ENCODE measurements around the gene RNASE13. TPM values are rescaled to one million over a fixed set of nuclear protein-coding genes. Genes with fewer than 3 reads are reported as not detected.
A peak's percentile ranks its signal among the peaks of the same experiment; 100 is the strongest.
"Not testable (repeated sequence)": the region's sequence is repeated elsewhere in the genome, so short reads cannot be mapped to it uniquely, and the experiment has no call there.

The RNASE13 gene
- total RNA-seq, 1 donor from 2014 or later = not detected

GRCh38 chr14:20989787-20990600 lies 44.6 kb downstream of the RNASE13 start, which contains the start of gene METTL17:
TSS of gene METTL17 (plus strand) at chr14:20989980. CDS start at chr14:20990003, 23 bp downstream.
- Mint-ChIP-seq H3K4me1 (peaks cover 31% of the 10 kb centered on the region), H3K27ac (peak within 1 kb of the TSS; percentile 89), H3K9me3 (no peaks in the 10 kb centered on the region), H3K27me3 (no peaks in the 10 kb centered on the region), H3K4me3 (peak within 1 kb of the TSS; percentile 94), H3K36me3 (ENCODE audit: low read depth) (peaks cover 41% of the 10 kb centered on the region)
- ChIA-PET POLR2A (no interaction called here), CTCF (interaction anchor here (1.0 to 1.6 kb wide), 2 partner anchors 19 to 25 kb away, joined by 3 to 8 read pairs; no protein-coding TSS in a partner anchor)
- intact Hi-C loops (cut with micrococcal nuclease) = loop anchor here (1.0 kb wide), 3 partner anchors 19 to 647 kb away; partner anchors contain the start of gene PARP2
- TF ChIP-seq CTCF (IDR thresholded peaks at IDR 0.05) = no peak
- DNase-seq (peak; percentile 68), ATAC-seq (ENCODE audit: low read depth) (peak; percentile 97)

GRCh38 chr14:20989471-20989786 lies 45.2 kb downstream of the RNASE13 start:
- TF ChIP-seq CTCF (IDR thresholded peaks at IDR 0.05) = no peak
- ATAC-seq (ENCODE audit: low read depth) (no peak), DNase-seq (no peak)
- no peaks in the 10 kb centered on the region for H3K27me3 Mint-ChIP-seq
- H3K27ac Mint-ChIP-seq = peak overlapping the region; percentile 89
- POLR2A ChIA-PET = no interaction called here
- H3K4me3 Mint-ChIP-seq = peak overlapping the region; percentile 94
- H3K4me1 Mint-ChIP-seq = peaks cover 31% of the 10 kb centered on the region
- peaks cover 36% of the 10 kb centered on the region for H3K36me3 Mint-ChIP-seq (ENCODE audit: low read depth)
- intact Hi-C loops (cut with micrococcal nuclease) = loop anchor here (1.0 kb wide), 3 partner anchors 18 to 646 kb away; partner anchors contain the start of gene PARP2
- no peaks in the 10 kb centered on the region for H3K9me3 Mint-ChIP-seq
- CTCF ChIA-PET = interaction anchor here (1.0 to 1.6 kb wide), 2 partner anchors 19 to 25 kb away, joined by 3 to 8 read pairs; no protein-coding TSS in a partner anchor

- ATAC-seq (ENCODE audit: low read depth) = no peak
- Mint-ChIP-seq H3K9me3 (no peaks in the 10 kb centered on the region), H3K4me3 (peak overlapping the region; percentile 52), H3K27me3 (no peaks in the 10 kb centered on the region), H3K4me1 (peaks cover 31% of the 10 kb centered on the region), H3K36me3 (ENCODE audit: low read depth) (peaks cover 30% of the 10 kb centered on the region), H3K27ac (no peak overlapping the region)
- ChIA-PET POLR2A (no interaction called here), CTCF (interaction anchor here (1.0 to 1.6 kb wide), 2 partner anchors 18 to 26 kb away, joined by 3 to 8 read pairs; no protein-coding TSS in a partner anchor)
- TF ChIP-seq CTCF (IDR thresholded peaks at IDR 0.05) = no peak
- intact Hi-C loops (cut with micrococcal nuclease) = loop anchor here (1.0 kb wide), 3 partner anchors 18 to 646 kb away; partner anchors contain the start of gene PARP2
- no peak for DNase-seq
Measured at GRCh38 chr14:20988717-20989470, 45.7 kb downstream of the RNASE13 start.

GRCh38 chr14:20986811-20987210 lies 47.8 kb downstream of the RNASE13 start:
- Mint-ChIP-seq H3K36me3 (ENCODE audit: low read depth) (peaks cover 11% of the 10 kb centered on the region), H3K27me3 (peaks cover 4% of the 10 kb centered on the region), H3K4me1 (peaks cover 28% of the 10 kb centered on the region), H3K9me3 (no peaks in the 10 kb centered on the region), H3K4me3 (no peak overlapping the region), H3K27ac (no peak overlapping the region)
- intact Hi-C loops (cut with micrococcal nuclease) = no loop called here
- CTCF ChIA-PET = no interaction called here
- no peak for ATAC-seq (ENCODE audit: low read depth)
- POLR2A ChIA-PET = interaction anchor here (0.6 kb wide), 1 partner anchor 10 kb away, joined by 3 read pairs; no protein-coding TSS in a partner anchor
- no peak for DNase-seq
- no peak for TF ChIP-seq CTCF (IDR thresholded peaks at IDR 0.05)

GRCh38 chr14:20985650-20986049 lies 49.0 kb downstream of the RNASE13 start:
- CTCF ChIA-PET = interaction anchor here (1.2 kb wide), 1 partner anchor 15 kb away, joined by 4 read pairs; no protein-coding TSS in a partner anchor
- H3K4me3 Mint-ChIP-seq = not testable (repeated sequence)

More at GRCh38 chr14:20985650-20986049, 49.0 kb downstream of the RNASE13 start:
- POLR2A ChIA-PET; intact Hi-C loops (cut with micrococcal nuclease); ATAC-seq (ENCODE audit: low read depth); H3K36me3 Mint-ChIP-seq (ENCODE audit: low read depth); H3K9me3 Mint-ChIP-seq; DNase-seq; H3K27me3 Mint-ChIP-seq; H3K27ac Mint-ChIP-seq: not testable (repeated sequence)
- H3K4me1 Mint-ChIP-seq = peaks cover 18% of the 10 kb centered on the region

Other genes with a start within 250 kb of the RNASE13 start
- gene RNASE1, start 232.0 kb downstream of the RNASE13 start, total RNA-seq = not detected in 2 replicates
- gene RNASE3, start 143.4 kb downstream of the RNASE13 start, total RNA-seq = not detected in 2 replicates
- gene RNASE2, start 79.3 kb downstream of the RNASE13 start, total RNA-seq = not detected in 2 replicates
- 94.2 and 94.7 TPM in 2 replicates for gene METTL17, start 44.8 kb downstream of the RNASE13 start, total RNA-seq
- 0.38 TPM in 1 of 2 replicates, not detected in the other for gene SLC39A2, start 35.5 kb downstream of the RNASE13 start, total RNA-seq
- 2.1 and 3.9 TPM in 2 replicates for gene NDRG2, start 9.7 kb downstream of the RNASE13 start, total RNA-seq
- gene TPPP2, start 4.6 kb downstream of the RNASE13 start, total RNA-seq = not detected in 2 replicates
- not detected in 2 replicates for gene RNASE7, start 7.6 kb upstream of the RNASE13 start, total RNA-seq
- not detected in 2 replicates for gene RNASE8, start 23.0 kb upstream of the RNASE13 start, total RNA-seq
- 1.0 and 1.4 TPM in 2 replicates for gene ARHGEF40, start 35.5 kb upstream of the RNASE13 start, total RNA-seq
- gene ZNF219, start 63.8 kb upstream of the RNASE13 start, total RNA-seq = 1.6 and 2.3 TPM in 2 replicates
- not detected in 2 replicates for gene TMEM253, start 66.3 kb upstream of the RNASE13 start, total RNA-seq
- not detected in 2 replicates for gene OR5AU1, start 121.3 kb upstream of the RNASE13 start, total RNA-seq
- gene HNRNPC, start 234.6 kb upstream of the RNASE13 start, total RNA-seq = 653 and 683 TPM in 2 replicates
- not detected in 2 replicates for gene RPGRIP1, start 245.3 kb upstream of the RNASE13 start, total RNA-seq

Data from activated B cell treated with CpG ODN at 0.5 μM for 24 hours (primary cell).